Glomerular visceral epithelial cell (primary cell): ENCODE measurements around the gene P2RY12.

Experiments used
- DNase-seq: peaks from one replicate; pipeline ENCODE4 v3.0.0-alpha.2; 2016; ENCODE audit errors: extremely low spot score

Gene P2RY12

DNA sequence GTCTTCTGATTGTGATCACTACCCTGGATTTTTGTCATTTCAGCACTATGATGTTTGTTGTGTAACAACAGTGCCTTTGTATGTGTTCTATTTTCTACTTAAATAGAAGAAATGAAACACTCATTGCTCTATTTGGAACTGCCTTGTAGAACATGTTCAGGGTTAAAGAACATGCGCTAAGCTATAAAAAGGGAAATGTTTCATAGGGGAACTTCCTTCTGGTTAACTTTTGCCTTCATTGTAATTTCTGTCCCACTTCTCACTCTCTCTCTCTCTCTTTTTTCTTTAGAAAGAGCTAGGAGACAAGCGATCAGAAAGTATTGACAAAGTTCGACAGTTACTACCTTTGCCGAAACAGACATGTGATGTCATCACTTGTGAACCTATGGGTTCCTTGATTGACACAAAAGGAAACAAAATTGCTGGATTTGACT is at the start of gene P2RY12:
TSS of gene P2RY12 (minus strand) at position 13 of the 434 bp plus-strand sequence. CDS start 45,908 bp downstream, outside the sequence.
- DNase-seq = no peak

GRCh38 chr3:151432616-151433372 is 48.2 kb upstream of the P2RY12 start:
- DNase-seq = no peak

DNA sequence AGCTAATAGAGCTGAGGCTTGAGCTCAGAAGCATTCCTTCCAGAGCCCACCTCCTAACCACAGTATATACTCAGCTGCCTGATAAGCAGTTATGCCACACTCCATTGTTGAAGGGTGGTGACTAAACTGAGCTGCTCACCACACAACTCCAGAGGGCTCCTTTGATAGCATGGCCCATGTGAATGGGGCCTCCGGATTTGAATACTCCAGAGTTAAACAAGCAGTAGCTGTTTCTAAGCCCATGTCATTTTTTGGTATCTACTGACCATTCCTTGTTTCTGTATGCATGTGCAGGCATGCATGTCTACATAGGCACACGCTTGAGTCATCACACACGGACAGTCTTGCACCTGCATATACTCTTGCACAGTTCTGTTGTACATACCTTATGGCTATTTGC is 47.4 kb upstream of the P2RY12 start:
- DNase-seq = peak; percentile 79

DNA sequence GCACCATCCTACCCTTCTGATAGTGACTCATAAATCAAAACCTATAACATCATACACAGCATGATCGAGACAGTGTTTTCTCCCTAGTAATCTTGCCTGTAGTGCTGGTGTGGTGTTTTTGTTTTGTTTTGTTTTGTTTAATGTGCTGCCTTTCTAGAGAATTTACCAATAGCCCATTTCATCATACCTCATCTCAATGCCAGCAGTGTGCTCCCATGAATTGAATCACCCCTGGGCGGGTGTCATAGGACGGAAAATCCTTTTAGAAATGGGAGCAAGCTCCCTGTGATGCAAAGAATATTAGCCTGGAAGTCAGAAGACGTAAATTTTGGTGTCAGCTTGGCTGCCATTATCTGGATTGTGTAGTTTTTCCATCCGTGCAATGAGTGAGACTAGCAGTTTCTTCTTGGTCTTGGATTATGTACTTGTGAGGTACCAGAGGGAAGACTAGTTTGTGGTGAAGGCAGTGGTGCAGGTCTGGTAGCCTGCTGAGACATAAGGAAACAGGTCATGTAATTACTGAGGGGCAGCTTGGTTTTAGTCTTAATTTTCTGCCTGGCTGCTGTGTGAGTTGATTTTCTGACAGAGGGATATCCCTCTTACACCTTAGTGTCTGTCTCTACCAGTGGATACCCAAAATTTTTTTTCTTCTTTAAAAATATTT is 46.4 kb upstream of the P2RY12 start:
- DNase-seq = peak; percentile 17

- no peak for DNase-seq
Measured at GRCh38 chr3:151428386-151428785, 43.8 kb upstream of the P2RY12 start.

- no peak for DNase-seq
Measured at GRCh38 chr3:151426341-151426657, 41.7 kb upstream of the P2RY12 start.

DNA sequence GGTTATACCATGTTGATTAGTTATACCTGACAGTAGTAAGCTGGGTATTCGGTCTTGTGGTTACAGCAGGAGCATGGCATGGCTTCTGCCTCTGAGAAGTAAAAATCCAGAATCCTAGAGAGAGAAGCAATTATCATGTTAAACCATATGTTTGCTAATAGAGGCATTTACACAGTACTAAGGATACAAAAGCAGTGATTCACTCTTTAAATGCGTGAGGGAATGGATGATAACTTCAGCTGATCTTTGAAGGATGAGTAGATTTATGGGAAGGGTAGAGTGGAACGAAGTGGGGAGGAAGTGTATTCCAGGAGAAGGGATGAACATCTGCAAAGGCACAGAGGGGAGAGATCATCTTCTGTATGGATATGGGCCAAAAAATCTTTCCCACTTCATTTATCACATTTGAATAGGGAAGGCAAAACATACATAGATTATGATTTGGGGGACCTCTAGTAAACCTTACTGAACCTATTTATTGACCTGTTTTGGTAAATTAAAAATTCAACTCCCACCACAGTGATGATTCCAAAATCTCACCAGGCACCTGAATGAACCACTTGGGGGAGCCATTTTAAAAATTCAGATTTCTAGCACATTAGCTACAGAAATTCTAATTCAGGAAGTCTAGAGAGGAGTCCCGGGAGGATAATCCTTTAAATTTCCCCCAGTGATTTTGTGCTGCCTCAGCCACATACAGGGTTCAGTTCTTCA is 41.2 kb upstream of the P2RY12 start:
- DNase-seq = no peak

- DNase-seq = no peak
Measured at GRCh38 chr3:151423091-151423490, 38.5 kb upstream of the P2RY12 start.

GRCh38 chr3:151421938-151422337 is 37.4 kb upstream of the P2RY12 start:
- DNase-seq = no peak

DNA sequence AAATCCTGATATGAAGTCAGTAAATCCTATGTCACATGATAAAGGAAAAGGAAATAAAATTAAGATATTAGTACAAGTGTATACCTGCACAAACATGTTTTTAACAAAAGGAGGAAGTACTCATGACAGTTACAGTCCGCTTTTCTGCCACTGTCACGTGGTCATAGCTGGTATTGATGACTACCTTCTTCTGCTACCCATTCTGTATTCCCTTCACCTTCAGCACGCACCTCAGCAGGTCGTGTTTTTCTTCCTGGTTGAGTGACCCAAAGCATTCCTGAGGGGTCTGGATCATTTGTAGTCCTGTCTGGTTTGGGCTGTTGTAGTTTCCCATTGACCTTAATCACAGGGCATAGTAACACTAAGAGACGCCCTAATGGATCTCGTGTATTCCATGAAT is 35.3 kb upstream of the P2RY12 start:
- DNase-seq = no peak

GRCh38 chr3:151415289-151415688 is 30.7 kb upstream of the P2RY12 start:
- no peak for DNase-seq

GRCh38 chr3:151412989-151413388 is 28.4 kb upstream of the P2RY12 start:
- no peak for DNase-seq

DNA sequence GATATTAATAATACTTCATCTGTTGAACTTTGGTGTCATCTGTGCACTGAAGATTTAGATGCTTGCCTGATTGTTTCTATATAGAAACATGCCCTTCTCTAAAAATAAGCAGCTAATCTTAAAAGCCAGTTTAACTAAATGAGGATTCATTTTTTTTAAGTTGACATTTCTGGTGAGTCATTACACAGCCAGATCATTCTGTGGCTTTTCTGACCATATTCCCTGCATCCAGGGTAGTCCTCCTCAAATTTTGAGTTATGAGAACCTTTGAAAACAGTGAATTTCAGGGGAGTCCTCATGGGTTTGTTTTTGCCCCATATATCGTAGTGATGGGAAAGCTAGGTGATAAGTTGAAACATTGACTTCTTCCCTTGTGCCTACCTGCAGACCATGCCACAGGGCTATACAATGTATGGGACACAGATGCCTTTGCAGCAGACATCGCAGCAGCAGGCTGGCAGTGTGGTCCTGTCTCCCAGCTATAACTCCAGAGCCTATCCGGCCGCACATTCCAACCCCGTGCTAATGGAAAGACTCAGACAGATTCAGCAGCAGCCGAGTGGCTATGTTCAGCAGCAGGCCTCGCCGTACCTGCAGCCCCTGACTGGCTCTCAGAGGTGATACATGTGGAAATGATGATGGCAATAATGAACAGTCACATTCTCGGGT is 26.5 kb upstream of the P2RY12 start:
- DNase-seq = no peak

DNA sequence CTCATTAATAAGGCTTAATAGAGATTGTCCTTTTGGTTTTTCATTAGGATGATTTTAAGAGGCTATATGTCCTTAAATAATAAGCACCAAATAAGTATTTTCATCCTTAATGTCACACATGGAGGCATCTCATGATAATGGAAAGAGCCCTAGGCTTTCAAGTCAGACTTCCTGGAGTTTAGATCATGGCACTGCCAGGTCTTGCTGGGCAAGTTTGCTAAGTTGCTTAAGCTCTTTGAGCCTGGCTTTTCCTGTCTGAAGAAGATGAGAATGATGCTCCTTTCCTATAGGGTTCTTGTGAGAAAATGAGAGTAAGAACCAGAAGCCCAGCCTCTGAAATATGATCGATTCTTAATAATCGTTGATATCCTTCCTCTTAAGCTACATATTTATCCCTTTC is 23.4 kb upstream of the P2RY12 start:
- DNase-seq = no peak

- peak; percentile 49 for DNase-seq
Measured at GRCh38 chr3:151404316-151404715, 19.8 kb upstream of the P2RY12 start.

DNA sequence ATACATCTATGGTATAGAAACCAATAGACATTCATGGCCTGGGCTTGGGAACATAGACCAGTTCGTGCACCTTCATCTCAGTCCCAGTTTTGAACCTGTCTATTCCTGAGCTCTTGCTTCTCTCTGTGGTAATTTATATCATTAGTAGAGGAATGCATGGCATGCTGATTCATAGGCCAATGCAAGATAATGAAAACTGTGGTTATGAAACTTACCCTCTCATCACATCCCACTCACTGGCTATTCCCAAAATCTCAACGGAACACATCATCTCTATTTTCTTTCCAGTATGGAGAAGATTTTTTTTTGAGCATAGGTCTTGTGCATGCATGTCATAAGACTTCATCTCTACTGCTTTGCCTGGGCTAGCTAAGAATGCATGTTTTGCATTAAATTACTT is 18.7 kb upstream of the P2RY12 start:
- no peak for DNase-seq

DNA sequence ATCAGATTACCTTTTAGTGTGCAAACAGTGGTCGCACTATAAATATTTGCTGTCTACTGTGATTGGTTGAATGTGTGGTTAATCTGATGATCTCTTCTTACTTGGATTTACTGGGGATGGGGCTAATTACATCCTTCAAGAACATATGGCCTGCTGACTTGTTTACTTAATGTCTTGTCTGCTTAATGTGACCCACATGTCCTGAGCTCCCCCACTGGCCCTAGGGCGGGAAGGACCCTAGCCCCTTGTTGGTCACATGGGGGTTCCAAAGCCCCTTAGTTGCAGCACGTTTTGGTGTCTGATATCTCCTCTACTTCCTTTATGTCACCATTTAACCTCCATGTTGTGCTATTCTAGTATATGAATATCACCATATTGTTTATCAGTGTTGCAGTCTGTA is 17.8 kb upstream of the P2RY12 start:
- DNase-seq = no peak

DNA sequence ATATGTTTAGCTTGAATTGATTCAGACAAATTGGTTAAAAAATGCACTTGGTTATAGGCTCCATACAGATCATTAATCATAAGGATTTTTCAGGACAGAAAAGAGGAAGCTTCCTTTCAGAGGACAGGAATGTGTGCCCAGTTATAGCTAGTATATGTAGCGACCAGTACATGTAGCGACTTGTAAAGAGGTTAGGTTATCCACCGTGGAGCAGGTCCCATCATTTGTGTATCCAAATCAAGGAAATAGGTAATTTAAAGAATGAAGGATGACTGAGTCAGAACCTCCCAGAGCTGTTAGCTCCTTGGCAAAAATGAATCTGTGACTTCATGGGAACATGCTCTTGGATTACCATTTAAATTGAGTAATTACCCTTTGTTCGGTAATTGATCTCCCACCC is 15.8 kb upstream of the P2RY12 start:
- DNase-seq = no peak

- no peak for DNase-seq
Measured at GRCh38 chr3:151398895-151399294, 14.3 kb upstream of the P2RY12 start.

DNA sequence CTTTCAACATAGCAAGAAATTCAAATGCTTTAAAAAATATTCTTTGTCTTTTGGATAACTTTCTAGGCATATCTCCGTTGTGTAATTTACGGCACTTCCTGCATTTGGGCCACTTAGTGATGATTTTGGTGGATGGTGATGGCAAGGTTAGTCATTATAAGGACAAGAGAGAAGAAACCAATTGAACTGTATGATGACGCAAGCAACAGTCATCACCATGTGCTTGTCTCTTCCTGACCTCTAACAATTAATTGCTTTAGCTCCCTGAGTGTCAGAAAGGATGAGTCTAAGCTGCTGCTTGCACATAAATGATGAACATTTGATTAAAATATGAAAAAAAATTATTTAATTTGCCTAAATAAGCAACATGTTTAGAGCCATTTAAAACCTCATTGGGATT is 11.3 kb upstream of the P2RY12 start:
- DNase-seq = peak; percentile 17

DNA sequence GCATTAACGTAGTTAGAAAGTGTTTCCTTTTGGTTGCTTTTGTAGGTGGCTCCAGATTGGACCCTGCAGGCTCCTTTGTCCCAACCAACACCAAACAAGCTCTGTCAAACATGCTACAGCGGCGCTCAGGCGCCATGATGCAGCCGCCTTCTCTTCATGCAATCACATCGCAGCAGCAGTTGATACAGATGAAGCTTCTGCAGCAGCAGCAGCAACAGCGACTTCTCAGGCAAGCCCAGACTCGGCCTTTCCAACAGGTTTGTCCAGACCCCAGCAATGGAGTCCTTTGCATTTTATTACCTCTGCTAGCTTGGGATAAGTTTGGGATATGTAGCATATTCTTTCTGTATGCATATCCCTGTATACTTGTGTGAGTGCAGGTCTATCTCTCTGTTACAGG is 10.1 kb upstream of the P2RY12 start:
- DNase-seq = no peak

- no peak for DNase-seq
Measured at GRCh38 chr3:151393941-151394340, 9.4 kb upstream of the P2RY12 start.
